Activated gamma-delta T cell treated with anti-CD3 and anti-CD28 coated beads, Interleukin-2, amount 50 U/mL, for 16 hours (primary cell): Measurements from ENCODE around the gene OR9G1.
"Not testable (repeated sequence)": the region's sequence is repeated elsewhere in the genome, so short reads cannot be mapped to it uniquely, and the experiment has no call there.

Source experiments
- DNase-seq: peaks from one replicate; pipeline ENCODE4 v3.0.0-alpha.2; 2020; ENCODE audit warnings: low read depth

OR9G1 gene

DNA sequence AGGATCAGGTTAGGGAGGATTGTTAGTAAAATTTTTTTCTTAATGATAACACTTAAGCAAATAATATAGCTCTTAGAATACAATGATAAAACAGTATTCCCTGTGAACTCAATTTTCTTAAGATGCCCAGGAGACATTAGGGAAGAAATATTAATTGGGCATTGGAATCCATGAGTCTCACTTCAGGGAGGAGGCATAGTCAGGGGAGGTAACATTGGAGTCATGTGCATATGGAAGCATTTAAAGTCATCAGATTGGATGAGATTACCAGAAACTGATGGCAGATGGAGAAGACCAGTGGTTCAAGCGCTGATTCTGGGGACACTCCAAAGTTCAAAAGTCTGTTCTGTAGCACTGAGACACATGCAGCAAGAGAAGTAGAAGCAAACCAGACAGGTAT lies at the start of gene OR9G1:
TSS of gene OR9G1 (plus strand) at position 301 of the 400 bp plus-strand sequence. CDS start 1,293 bp downstream, outside the sequence.
- DNase-seq: no peak

- DNase-seq: no peak
Measured at GRCh38 chr11:56659755-56660154, 39.1 kb upstream of the OR9G1 start.

- DNase-seq: no peak
Measured at GRCh38 chr11:56663386-56663785, 35.5 kb upstream of the OR9G1 start, which contains the start of gene OR5AR1. OR5AR1 (plus strand) TSS chr11:56663686; CDS start chr11:56663686, 0 bp downstream.

DNA sequence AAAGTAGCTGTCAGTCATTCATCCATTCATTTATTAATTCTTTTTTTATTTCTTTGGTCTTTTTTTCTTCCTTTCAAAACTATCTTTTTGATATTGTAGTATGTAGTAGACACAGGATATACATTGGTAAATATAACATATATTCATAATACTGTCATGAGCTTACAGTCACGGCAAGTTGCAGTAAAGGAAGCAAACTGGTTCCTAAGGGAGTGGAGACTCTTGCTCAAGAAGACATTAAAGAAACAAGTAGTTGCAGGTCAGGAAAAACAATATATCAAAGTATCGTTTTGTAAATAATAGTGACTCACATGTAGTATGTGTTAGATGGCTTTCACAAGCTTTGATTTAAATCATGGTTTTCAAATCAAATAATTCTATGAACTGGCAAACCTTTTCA lies 27.9 kb upstream of the OR9G1 start:
- DNase-seq: no peak

DNA sequence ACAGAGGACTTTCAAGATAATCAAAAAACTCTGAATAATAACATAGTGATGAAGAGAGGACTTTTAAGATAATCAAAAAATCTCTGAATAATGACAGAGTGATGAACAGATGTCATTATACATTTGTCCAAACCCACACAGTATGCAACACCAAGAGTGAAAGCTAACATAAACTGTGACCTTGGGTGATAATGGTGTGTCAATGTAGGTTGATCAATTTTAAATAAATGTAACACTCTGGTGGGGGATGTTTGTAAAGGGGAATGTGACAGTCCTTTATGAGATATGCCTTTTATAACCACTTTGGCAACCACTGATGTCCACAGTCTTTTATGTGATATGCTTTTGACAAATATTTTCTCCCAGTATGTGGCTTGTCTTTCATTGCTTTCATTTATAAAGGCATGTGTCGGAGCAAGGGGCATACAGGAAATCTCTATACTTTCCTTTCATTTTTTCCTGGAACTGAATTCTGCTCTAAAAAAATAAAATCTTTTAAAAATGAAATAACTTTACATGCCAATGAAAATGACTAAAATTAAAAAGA lies 10.3 kb upstream of the OR9G1 start:
- DNase-seq: no peak

GRCh38 chr11:56691179-56691578 lies 7.7 kb upstream of the OR9G1 start:
- not testable (repeated sequence) for DNase-seq

- no peak for DNase-seq
Measured at GRCh38 chr11:56693428-56693827, 5.5 kb upstream of the OR9G1 start.

DNA sequence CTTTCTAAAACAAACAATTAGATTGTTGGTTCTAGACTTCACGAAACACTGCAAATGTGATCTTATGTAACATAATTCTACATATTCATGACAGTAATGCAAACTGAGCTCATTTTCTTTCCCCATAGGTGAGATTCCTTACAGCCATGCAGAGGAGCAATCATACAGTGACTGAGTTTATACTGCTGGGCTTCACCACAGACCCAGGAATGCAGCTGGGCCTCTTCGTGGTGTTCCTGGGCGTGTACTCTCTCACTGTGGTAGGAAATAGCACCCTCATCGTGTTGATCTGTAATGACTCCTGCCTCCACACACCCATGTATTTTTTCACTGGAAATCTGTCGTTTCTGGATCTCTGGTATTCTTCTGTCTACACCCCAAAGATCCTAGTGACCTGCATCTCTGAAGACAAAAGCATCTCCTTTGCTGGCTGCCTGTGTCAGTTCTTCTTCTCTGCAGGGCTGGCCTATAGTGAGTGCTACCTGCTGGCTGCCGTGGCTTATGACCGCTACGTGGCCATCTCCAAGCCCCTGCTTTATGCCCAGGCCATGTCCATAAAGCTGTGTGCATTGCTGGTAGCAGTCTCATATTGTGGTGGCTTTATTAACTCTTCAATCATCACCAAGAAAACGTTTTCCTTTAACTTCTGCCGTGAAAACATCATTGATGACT lies 1.5 kb downstream of the OR9G1 start:
- DNase-seq: no peak

GRCh38 chr11:56700914-56701485 lies 2.1 kb downstream of the OR9G1 start:
- DNase-seq: no peak

GRCh38 chr11:56705784-56706396 lies 7.0 kb downstream of the OR9G1 start:
- no peak for DNase-seq

DNA sequence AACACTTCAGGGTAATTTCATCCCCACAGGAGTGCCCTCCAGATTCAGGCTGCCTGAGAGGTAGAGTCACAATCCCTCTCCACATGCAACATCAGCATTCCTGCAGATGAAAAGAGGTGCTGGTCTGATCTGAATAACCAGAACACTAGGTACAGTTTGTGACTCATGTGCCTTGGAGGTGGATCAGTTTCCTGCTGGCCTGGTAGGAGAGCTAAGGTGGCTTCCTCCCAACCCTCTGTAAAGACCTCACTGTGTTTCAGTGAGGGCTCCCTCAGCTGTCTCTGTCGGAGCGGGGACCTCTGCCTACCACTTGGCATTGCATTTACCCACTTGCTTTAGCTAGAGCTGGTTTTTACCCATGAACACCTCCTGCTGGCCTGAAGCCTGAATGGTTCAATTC lies 7.6 kb downstream of the OR9G1 start:
- DNase-seq: no peak

GRCh38 chr11:56714206-56714605 lies 15.3 kb downstream of the OR9G1 start:
- DNase-seq: no peak

DNA sequence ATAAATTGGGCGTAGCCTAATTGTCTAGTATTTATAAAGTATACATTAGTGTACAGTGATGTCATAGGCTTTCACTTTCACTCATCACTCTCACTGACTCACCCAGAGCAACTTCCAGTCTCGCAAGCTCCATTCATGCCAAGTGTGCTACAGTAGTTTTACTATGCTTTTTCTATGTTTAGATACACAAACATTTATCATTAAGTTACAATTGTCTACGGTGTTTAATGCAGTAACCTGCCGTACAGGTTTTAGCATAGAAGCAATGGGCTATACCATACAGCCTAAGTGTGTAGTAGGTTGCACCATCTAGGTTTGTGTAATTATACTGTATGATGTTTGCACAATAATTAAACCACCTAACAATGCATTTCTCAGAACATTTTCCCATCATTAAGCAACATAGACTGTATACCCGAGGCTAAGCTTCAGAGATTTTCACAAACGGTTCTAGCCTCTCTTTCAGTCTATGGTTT lies 17.5 kb downstream of the OR9G1 start:
- no peak for DNase-seq

DNA sequence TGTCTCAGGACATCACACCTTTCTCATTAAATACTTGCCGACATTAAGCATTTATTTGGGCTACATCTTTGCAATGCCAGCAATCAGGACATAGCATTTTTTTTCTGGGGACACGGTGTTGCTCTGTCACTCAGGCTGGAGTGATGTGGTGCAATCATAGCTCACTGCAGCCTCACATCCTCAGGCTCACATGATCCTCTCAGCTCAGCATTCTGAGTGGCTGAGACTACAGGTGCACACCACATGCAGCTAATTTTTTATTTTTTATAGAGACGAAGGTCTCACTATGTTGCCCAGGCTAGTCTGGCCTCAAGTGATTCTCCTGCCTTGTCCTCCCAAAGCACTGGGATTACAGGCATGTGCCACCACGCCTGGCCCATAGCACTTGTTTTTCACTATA lies 21.6 kb downstream of the OR9G1 start:
- DNase-seq: no peak

- no peak for DNase-seq
Measured at GRCh38 chr11:56740107-56740506, 41.2 kb downstream of the OR9G1 start.

- no peak for DNase-seq
Measured at GRCh38 chr11:56740886-56741285, 42.0 kb downstream of the OR9G1 start.

DNA sequence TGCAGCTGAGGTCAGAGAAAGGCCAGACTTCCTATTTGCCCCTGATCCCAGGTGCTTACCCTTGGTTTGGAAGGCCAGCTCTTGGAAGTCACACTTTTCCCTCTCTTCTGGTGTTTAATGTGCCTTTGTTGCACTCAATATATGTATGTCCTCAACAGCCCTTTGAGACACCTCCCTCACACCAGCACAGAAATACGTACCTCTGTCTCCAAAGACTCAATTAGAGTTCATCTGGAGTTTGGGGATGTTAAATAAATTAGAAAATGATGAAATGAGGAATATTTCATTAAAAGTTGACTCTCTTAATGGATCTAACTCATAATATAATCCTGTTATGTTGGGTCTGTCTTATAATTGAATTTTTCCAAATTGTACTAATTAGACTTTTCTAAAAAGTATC lies 49.7 kb downstream of the OR9G1 start, which contains the start of gene OR9G4:
TSS of gene OR9G4 (minus strand) at position 101 of the 400 bp plus-strand sequence. CDS start 4,931 bp downstream, outside the sequence.
- DNase-seq: no peak

GRCh38 chr11:56750190-56750589 lies 51.3 kb downstream of the OR9G1 start:
- DNase-seq: no peak

DNA sequence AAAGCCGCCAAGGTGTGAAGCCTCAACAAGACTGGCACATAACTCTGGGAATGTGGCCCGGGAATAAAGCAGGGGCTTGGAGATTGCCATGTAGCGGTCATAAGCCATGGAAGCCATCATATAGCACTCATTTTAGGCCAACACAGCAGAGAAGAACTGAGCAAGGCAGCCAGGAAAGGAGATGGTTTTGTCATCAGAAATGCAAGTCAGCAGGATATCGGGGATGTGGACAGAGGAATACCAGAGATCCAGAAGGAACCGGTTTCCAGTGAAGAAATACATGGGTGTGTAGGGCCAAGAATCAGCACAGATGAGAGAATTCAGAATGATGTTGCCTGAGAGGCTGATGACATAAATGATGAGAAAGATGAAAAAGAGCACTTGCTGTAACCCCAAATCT lies 52.6 kb downstream of the OR9G1 start:
- DNase-seq: no peak
